Fibroblast of lung (primary cell): Measurements from ENCODE around the gene PEX11G. TPM values are rescaled to one million over a fixed set of nuclear protein-coding genes. Genes with fewer than 3 reads are reported as not detected.
A peak's percentile ranks its signal among the peaks of the same experiment; 100 is the strongest.

Experiments used
- DNase-seq, 2 donors: peaks; one replicate each; pipeline versions ENCODE4 v3.0.0 to v3.0.0-alpha.2; 2010; ENCODE audit warnings: low read depth in 2 of 2
- H2AFZ ChIP-seq: 2 replicates; pipeline ENCODE4 v1.5.1; 2012; ENCODE audit warnings: low read length, control low read depth, inconsistent platforms
- H3K27ac ChIP-seq: 2 replicates; pipeline ENCODE4 v1.5.1; 2011; ENCODE audit warnings: low read length, control low read depth; ENCODE audit not compliant: insufficient read depth
- H3K27me3 ChIP-seq: 2 replicates; pipeline ENCODE4 v1.5.1; 2011; ENCODE audit warnings: mild to moderate bottlenecking, low read length; ENCODE audit not compliant: control insufficient read depth, insufficient read depth
- H3K36me3 ChIP-seq: 2 replicates; pipeline ENCODE4 v1.5.1; 2011; ENCODE audit warnings: low read length; ENCODE audit not compliant: control insufficient read depth, insufficient read depth
- H3K4me1 ChIP-seq: 2 replicates; pipeline ENCODE4 v1.5.1; 2011; ENCODE audit warnings: low read length; ENCODE audit not compliant: control insufficient read depth, insufficient read depth; ENCODE audit errors: extremely low read depth
- H3K4me2 ChIP-seq: 2 replicates; pipeline ENCODE4 v1.5.1; 2011; ENCODE audit warnings: low read length, control low read depth; ENCODE audit not compliant: insufficient read depth; ENCODE audit errors: extremely low read depth
- H3K4me3 ChIP-seq, 4 experiments: fragments of 200-600 bp in 1 of 4; sonication (generic) in 1 of 4; replicated peaks in 1 of 4; 2 replicates each; pipeline ENCODE4 v1.5.1; 2011 to 2016; ENCODE audit warnings: low read length in 4 of 4, low read depth in 3 of 4, mild to moderate bottlenecking in 3 of 4, control low read depth in 2 of 4, inconsistent platforms in 1 of 4, mixed read lengths in 1 of 4; ENCODE audit not compliant: insufficient read depth in 1 of 4; ENCODE audit errors: control extremely low read depth in 1 of 4
- H3K79me2 ChIP-seq: 2 replicates; pipeline ENCODE4 v1.5.1; 2012; ENCODE audit warnings: mild to moderate bottlenecking, low read length, inconsistent platforms; ENCODE audit not compliant: control insufficient read depth, insufficient read depth
- H3K9ac ChIP-seq: 2 replicates; pipeline ENCODE4 v1.5.1; 2011; ENCODE audit warnings: mild to moderate bottlenecking, low read length, control low read depth; ENCODE audit not compliant: insufficient read depth
- H3K9me3 ChIP-seq: 2 replicates; pipeline ENCODE4 v1.5.1; 2012; ENCODE audit warnings: low read depth, low read length; ENCODE audit not compliant: control insufficient read depth, insufficient read depth
- H4K20me1 ChIP-seq: 2 replicates; pipeline ENCODE4 v1.5.1; 2011; ENCODE audit warnings: low read length; ENCODE audit not compliant: control insufficient read depth, insufficient read depth; ENCODE audit errors: extremely low read depth
- EZH2 ChIP-seq: IDR thresholded peaks from 2 replicates; pipeline ENCODE4 v1.5.1; 2012; ENCODE audit warnings: low read length, control low read depth, mild to moderate bottlenecking; ENCODE audit errors: missing control alignments
- polyA plus RNA-seq, 2 donors: library from polyadenylated mRNA; depleted of rRNA in 1 of 2; stranded (reverse) in 1 of 2; unstranded in 1 of 2; fragments of >200 nt; gene quantifications; 2 replicates each; pipeline ENCODE4 v1.2.1, GENCODE V29; 2011 to 2012; ENCODE audit warnings: missing spikeins in 1 of 2
- total RNA-seq: library from RNA; depleted of rRNA; stranded (reverse); fragments of >200 nt; gene quantifications from 2 replicates; pipeline ENCODE4 v1.2.1, GENCODE V29; 2014
- TF ChIP-seq, protein P1 (sequence below), 2 donors: IDR thresholded peaks in 1 of 2; conservative IDR thresholded peaks in 1 of 2; 1 replicate in 1 of 2; 2 replicates in 1 of 2; pipeline ENCODE4 v1.5.1; 2011 to 2012; ENCODE audit warnings: low read length in 2 of 2, control low read depth in 1 of 2, inconsistent platforms in 1 of 2, low read depth in 1 of 2, mild to moderate bottlenecking in 1 of 2

Gene PEX11G
- total and polyA plus RNA-seq, 2 donors (not counting 1 experiment from before 2014, with no cell fraction given): 1.2 to 3.8 TPM

DNA sequence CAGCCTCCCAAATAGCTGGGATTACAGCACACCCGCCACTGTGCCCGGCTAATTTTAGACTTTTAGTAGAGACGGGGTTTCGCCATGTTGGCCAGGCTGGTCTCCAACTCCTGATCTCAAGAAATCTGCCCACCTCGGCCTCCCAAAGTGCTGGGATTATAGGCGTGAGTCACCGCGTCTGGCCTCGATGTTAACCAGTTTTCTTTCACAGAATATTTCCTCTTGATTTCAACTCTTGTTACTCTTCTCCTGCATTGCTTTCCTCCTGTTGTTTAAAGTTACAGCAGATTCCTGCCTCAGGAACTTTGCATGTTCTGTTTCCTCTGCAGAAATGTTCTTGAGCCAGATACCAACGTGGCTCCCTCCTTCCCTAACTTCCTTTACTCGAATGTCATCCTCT lies 3.7 kb upstream of the PEX11G start:
- no peak overlapping the region for H3K4me2 ChIP-seq
- H3K36me3 ChIP-seq: no peaks in the 10 kb centered on the region
- no peaks in the 10 kb centered on the region for H3K27me3 ChIP-seq
- no peak overlapping the region for H2AFZ ChIP-seq
- H3K9ac ChIP-seq: no peak overlapping the region
- H3K79me2 ChIP-seq: no peaks in the 10 kb centered on the region
- H3K4me1 ChIP-seq: peaks cover 11% of the 10 kb centered on the region
- no peak overlapping the region for H3K27ac ChIP-seq
- no peaks in the 10 kb centered on the region for H4K20me1 ChIP-seq
- no peak for DNase-seq
- H3K4me3 ChIP-seq: no peak overlapping the region
- H3K9me3 ChIP-seq: no peaks in the 10 kb centered on the region
- TF ChIP-seq, protein P1, sequence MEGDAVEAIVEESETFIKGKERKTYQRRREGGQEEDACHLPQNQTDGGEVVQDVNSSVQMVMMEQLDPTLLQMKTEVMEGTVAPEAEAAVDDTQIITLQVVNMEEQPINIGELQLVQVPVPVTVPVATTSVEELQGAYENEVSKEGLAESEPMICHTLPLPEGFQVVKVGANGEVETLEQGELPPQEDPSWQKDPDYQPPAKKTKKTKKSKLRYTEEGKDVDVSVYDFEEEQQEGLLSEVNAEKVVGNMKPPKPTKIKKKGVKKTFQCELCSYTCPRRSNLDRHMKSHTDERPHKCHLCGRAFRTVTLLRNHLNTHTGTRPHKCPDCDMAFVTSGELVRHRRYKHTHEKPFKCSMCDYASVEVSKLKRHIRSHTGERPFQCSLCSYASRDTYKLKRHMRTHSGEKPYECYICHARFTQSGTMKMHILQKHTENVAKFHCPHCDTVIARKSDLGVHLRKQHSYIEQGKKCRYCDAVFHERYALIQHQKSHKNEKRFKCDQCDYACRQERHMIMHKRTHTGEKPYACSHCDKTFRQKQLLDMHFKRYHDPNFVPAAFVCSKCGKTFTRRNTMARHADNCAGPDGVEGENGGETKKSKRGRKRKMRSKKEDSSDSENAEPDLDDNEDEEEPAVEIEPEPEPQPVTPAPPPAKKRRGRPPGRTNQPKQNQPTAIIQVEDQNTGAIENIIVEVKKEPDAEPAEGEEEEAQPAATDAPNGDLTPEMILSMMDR (conservative IDR thresholded peaks at IDR 0.05 in 1 of 2, IDR thresholded peaks at IDR 0.05 in 1 of 2; ENCODE audit: low read depth in 1 of 2, low read length in 2 of 2): no peak
- TF ChIP-seq EZH2: no peak

DNA sequence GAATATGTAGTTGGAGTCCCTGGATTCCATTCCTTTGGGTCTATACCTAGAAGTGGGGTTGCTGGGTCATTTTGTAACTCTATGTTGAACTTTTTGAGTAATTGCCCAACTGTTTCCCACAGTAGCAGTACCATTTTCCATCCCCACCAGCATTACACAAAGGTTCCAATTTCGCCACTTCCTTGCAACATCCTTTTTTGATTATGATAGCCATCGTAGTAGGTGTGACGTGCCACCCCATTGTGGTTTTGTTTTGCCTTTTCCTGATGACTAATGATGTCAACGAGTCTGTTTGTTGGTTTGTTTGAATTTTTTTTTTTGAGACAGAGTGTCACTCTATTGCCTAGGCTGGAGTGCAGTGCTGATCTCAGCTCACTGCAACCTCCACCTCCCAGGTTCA lies 3.3 kb upstream of the PEX11G start:
- Histone ChIP-seq H2AFZ (no peak overlapping the region), H3K4me1 (peaks cover 11% of the 10 kb centered on the region), H3K9ac (no peak overlapping the region), H3K27ac (no peak overlapping the region), H3K9me3 (no peaks in the 10 kb centered on the region), H4K20me1 (no peaks in the 10 kb centered on the region), H3K4me3 (no peak overlapping the region), H3K4me2 (no peak overlapping the region), H3K27me3 (no peaks in the 10 kb centered on the region), H3K79me2 (no peaks in the 10 kb centered on the region), H3K36me3 (no peaks in the 10 kb centered on the region)
- TF ChIP-seq, protein P1 (conservative IDR thresholded peaks at IDR 0.05 in 1 of 2, IDR thresholded peaks at IDR 0.05 in 1 of 2; ENCODE audit: low read depth in 1 of 2, low read length in 2 of 2): no peak
- no peak for TF ChIP-seq EZH2
- no peak for DNase-seq

DNA sequence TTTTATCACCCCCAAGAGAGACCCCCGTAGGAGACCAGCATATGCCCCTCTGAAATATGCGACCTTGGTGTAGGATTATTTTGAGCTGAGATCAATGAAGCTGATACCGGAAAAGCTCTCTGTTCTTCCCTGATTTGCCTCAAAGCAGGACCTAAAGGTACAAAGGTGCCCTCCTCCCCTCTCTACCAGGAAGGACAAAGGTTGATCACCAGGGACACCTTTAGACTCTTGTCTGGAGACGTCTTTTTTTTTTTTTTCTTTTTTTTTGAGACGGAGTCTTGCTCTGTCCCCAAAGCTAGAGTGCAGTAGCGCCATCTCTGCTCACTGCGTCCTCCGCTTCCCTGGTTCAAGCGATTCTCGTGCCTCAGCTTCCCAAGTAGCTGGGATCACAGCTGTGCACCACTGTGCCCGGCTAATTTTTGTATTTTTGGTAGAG lies 792 bp upstream of the PEX11G start:
- peaks cover 9% of the 10 kb centered on the region for H3K4me1 ChIP-seq
- no peak overlapping the region for H3K9ac ChIP-seq
- no peak for DNase-seq
- no peak overlapping the region for H3K4me3 ChIP-seq
- no peak overlapping the region for H2AFZ ChIP-seq
- H4K20me1 ChIP-seq: no peaks in the 10 kb centered on the region
- no peaks in the 10 kb centered on the region for H3K79me2 ChIP-seq
- peak overlapping the region; percentile 80 for H3K4me2 ChIP-seq
- TF ChIP-seq, protein P1 (conservative IDR thresholded peaks at IDR 0.05 in 1 of 2, IDR thresholded peaks at IDR 0.05 in 1 of 2; ENCODE audit: low read depth in 1 of 2, low read length in 2 of 2): no peak
- TF ChIP-seq EZH2: no peak
- H3K27me3 ChIP-seq: no peaks in the 10 kb centered on the region
- no peaks in the 10 kb centered on the region for H3K9me3 ChIP-seq
- H3K36me3 ChIP-seq: no peaks in the 10 kb centered on the region
- no peak overlapping the region for H3K27ac ChIP-seq
